ENCODE measurements around the gene SLC22A23.

The SLC22A23 gene

GRCh38 chr6:3329393-3330051, 127.3 kb downstream of the SLC22A23 start:
- no peaks in the 10 kb centered on the region for H3K9me3 ChIP-seq
- no peak overlapping the region for H3K27ac ChIP-seq
- no peaks in the 10 kb centered on the region for H3K27me3 ChIP-seq
- DNase-seq = no peak
- no peak overlapping the region for H3K4me3 ChIP-seq
- intact Hi-C loops (cut with DNase I; ENCODE audit: low total_unique reads) = no loop called here
- peaks cover 0 to 5% (median 5%) of the 10 kb centered on the region in 4 donors for H3K4me1 ChIP-seq
- no peaks in the 10 kb centered on the region for H3K36me3 ChIP-seq
- TF ChIP-seq, protein P1, sequence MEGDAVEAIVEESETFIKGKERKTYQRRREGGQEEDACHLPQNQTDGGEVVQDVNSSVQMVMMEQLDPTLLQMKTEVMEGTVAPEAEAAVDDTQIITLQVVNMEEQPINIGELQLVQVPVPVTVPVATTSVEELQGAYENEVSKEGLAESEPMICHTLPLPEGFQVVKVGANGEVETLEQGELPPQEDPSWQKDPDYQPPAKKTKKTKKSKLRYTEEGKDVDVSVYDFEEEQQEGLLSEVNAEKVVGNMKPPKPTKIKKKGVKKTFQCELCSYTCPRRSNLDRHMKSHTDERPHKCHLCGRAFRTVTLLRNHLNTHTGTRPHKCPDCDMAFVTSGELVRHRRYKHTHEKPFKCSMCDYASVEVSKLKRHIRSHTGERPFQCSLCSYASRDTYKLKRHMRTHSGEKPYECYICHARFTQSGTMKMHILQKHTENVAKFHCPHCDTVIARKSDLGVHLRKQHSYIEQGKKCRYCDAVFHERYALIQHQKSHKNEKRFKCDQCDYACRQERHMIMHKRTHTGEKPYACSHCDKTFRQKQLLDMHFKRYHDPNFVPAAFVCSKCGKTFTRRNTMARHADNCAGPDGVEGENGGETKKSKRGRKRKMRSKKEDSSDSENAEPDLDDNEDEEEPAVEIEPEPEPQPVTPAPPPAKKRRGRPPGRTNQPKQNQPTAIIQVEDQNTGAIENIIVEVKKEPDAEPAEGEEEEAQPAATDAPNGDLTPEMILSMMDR (IDR thresholded peaks at IDR 0.05) = no peak

GRCh38 chr6:3328796-3329195, 128.1 kb downstream of the SLC22A23 start:
- Histone ChIP-seq H3K36me3 (no peaks in the 10 kb centered on the region), H3K4me3 (no peak overlapping the region), H3K9me3 (no peaks in the 10 kb centered on the region), H3K27ac (no peak overlapping the region), H3K27me3 (no peaks in the 10 kb centered on the region), H3K4me1 (peaks cover 0 to 5% (median 5%) of the 10 kb centered on the region in 4 donors)
- TF ChIP-seq, protein P1 (IDR thresholded peaks at IDR 0.05) = no peak
- intact Hi-C loops (cut with DNase I; ENCODE audit: low total_unique reads) = no loop called here
- DNase-seq = no peak

DNA sequence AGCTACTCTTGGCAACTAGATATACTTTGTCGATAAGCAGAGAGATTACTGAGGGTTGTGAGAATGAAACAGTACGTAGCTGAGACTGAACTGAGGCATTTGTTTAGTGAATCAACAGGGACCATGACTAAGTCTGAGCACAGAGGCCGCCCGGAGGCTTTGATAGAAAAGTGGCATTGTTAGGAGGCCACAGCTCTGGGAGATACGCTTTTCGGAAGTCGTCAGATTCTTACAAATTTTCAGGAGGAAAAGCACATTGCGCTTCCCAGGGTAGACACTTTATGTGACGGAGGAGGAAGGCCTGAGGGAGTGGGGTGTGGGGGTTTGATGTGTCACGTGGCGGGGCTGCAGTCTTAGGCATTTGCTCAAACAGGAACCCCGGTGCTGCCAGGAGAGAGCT, 128.7 kb downstream of the SLC22A23 start:
- intact Hi-C loops (cut with DNase I; ENCODE audit: low total_unique reads) = no loop called here
- no peaks in the 10 kb centered on the region for H3K27me3 ChIP-seq
- no peaks in the 10 kb centered on the region for H3K9me3 ChIP-seq
- TF ChIP-seq, protein P1 (IDR thresholded peaks at IDR 0.05) = no peak
- no peak overlapping the region for H3K27ac ChIP-seq
- no peak overlapping the region for H3K4me3 ChIP-seq
- H3K4me1 ChIP-seq = peaks cover 0 to 5% (median 5%) of the 10 kb centered on the region in 4 donors
- DNase-seq = no peak
- no peaks in the 10 kb centered on the region for H3K36me3 ChIP-seq

- Histone ChIP-seq H3K4me3 (no peak overlapping the region), H3K27ac (no peak overlapping the region), H3K36me3 (no peaks in the 10 kb centered on the region), H3K27me3 (no peaks in the 10 kb centered on the region), H3K9me3 (no peaks in the 10 kb centered on the region), H3K4me1 (peaks cover 0 to 5% (median 5%) of the 10 kb centered on the region in 4 donors)
- intact Hi-C loops (cut with DNase I; ENCODE audit: low total_unique reads) = no loop called here
- no peak for DNase-seq
- TF ChIP-seq, protein P1 (IDR thresholded peaks at IDR 0.05) = no peak
Observed at GRCh38 chr6:3327403-3327802, 129.4 kb downstream of the SLC22A23 start.

DNA sequence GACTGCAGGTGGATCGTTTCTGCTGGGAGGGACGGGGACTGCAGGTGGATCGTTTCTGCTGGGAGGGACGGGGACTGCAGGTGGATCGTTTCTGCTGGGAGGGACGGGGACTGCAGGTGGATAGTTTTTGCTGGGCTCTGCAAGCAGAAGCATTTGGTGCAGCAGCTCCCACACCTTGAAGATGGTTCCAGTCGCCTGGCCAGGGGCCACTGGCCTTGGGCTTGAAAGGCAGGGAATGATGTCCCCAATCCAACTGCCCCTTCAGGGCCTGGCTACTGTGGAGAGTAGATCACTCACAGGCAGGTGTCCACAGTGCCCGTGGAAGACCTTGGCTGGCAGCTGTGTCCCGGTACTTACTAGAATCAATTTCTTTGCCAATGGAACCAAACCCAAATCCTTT, 129.9 kb downstream of the SLC22A23 start:
- Histone ChIP-seq H3K27ac (no peak overlapping the region), H3K27me3 (no peaks in the 10 kb centered on the region), H3K4me1 (peaks cover 0 to 5% (median 5%) of the 10 kb centered on the region in 4 donors), H3K4me3 (no peak overlapping the region), H3K36me3 (peaks cover 0 to 3% (median 0%) of the 10 kb centered on the region in 3 donors), H3K9me3 (no peaks in the 10 kb centered on the region)
- TF ChIP-seq, protein P1 (IDR thresholded peaks at IDR 0.05) = no peak
- DNase-seq = no peak
- intact Hi-C loops (cut with DNase I; ENCODE audit: low total_unique reads) = no loop called here

All from tibial artery (tissue), 4 donors.